Stimulated activated CD8-positive, alpha-beta memory T cell treated with anti-CD3 and anti-CD28 coated beads, Interleukin-2, amount 100 ng/mL, for 1 hour (primary cell): ENCODE data around the gene PTPN22.

Experiments
- DNase-seq, 2 donors: peaks; one replicate each; pipeline ENCODE4 v3.0.0-alpha.2; 2020; ENCODE audit warnings: low read depth in 2 of 2

Gene PTPN22

DNA sequence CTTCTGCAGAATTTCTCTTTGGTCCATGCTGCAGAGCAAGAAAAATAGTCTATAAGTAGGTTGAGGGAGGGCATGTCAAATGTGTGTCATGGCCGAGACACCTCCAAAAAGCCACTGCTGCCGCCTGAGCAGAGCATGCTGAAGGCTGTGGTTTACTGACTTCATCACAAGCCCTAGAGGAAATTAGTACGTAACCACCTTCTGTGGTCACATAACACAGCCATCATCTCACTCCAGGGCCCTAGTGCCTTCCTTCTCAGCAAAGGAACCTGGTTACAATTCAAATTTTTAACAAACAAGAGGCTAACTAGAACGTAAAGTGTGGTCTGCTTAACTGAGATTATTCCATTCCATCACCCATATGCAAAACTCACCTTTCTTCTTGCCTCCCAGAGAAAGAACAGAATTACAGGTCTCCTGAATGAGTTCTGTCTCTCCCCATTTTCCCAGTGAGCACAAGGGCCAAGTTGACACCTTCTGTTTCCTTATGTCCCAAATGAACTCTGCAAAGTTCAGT lies at the start of gene PTPN22:
Gene PTPN22 (minus strand): TSS at position 116 of the 517 bp plus-strand sequence.
- DNase-seq = peak; percentile 54 to 69

DNA sequence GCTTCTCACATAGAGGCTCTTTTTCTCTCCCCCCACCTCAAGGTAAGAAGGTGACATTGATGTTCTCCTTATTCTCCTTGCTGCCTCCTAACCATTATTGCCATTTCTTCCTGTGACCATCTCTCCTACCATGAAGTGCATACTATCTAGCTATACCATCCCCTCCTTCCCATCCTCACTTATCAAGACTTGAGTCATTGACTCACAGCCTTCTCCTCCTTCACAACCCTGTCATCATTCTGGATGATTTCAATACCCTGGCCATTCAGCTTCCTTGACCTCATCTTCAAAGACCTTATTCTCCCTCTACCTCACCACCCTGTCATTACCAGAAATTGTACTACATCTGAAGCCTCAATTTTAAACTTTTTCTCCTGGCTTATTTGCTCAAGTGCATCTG lies 46.7 kb upstream of the PTPN22 start:
- DNase-seq = no peak

DNA sequence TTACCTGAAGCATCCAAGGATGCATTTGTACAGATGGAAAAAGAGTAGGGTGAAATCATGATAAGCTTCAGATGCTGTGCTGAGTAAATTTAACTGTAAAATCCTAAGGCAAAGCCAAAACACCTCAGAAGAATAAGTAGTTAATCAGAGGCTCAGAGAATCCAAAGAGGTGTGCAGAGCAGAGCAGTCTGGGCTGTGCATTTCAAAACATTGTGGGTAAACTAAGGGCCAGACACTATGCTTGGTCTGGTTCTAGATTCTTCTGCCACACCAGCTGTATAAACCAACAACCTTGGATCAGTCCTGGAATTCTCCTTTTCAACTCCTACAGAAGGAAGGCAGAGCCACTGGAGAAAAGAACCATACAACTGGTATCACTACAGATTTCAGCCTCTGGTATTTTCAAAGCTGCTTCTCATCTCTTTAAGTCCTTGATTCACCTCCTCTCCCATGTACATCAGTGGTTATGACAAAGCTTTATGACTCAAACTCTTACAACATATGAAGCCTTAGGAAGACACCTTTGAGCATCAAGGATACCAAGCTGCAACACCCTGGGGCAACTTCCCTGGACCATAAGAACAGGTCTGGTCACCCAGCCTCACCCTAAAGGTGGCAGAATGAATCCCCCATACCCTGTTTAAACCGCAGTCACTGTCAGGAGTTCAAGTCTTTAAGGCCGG lies 46.0 kb upstream of the PTPN22 start:
- no peak for DNase-seq

DNA sequence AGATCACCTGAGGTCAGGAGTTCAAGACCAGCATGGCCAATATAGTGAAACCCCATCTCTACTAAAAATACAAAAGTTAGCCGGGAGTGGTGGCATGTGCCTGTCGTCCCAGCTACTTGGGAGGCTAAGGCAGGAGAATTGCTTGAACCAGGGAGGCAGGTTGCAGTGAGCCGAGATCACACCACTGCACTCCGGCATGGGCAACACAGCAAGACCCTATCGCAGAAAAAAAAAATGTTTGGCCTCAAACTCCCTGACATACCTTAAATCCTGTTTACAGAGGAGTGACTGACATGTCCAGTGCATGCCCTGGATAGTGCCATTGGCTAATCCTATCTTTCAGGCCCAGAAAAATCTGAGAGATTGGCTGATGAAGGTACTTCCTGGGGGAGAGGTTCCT lies 45.5 kb upstream of the PTPN22 start:
- DNase-seq = no peak

DNA sequence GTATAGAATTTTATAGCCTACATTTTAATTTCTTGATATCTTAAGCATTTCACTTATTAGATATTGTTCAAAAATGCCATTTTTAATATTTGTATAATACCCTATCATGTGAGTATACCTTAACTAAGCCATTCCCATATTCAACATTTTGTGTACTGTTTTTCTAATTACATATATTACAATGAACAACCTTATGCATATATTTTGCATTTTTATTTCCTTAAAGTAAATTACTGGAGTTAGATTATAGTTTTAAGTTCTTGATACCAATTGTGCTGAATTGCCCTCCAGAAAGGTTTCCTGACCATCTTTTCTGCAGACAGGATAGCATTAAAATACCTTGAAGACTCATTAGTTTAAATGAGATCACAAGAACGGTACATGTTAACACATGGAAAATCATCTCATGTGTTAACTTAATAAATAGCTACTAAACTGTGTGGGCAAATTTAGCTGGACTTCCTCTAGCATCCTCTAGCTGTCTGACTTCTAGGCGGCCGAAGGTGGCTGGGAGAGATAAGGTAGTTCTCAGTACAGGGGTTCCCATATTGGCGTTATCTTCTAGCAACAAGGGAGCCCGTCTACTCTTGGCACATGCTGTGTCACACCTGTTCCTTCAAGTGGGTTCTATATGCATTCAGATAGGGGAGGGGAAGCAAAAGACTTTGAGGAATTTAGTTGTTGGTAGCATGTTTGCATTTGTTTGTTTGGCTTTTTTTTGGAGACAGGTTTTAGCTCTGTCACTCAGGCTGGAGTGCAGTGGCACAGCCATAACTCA lies 42.6 kb upstream of the PTPN22 start:
- DNase-seq = no peak

DNA sequence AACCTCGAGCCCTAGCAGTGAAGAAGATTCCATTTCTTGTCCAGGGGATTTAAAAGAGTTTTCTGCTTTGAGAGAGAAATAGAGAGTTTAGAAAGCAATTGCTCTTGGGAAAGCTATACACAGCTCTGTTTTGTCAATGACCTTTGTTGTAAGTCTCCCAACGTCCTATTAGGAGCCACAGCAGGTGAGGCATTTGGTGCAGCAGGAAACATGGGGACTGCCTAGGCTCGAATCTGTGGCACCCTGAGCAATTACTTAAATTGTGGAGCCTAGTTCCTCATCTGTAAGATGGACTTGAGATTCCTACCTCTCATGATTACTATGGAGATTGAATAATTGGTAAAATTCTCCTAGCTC lies 41.8 kb upstream of the PTPN22 start:
- no peak for DNase-seq

DNA sequence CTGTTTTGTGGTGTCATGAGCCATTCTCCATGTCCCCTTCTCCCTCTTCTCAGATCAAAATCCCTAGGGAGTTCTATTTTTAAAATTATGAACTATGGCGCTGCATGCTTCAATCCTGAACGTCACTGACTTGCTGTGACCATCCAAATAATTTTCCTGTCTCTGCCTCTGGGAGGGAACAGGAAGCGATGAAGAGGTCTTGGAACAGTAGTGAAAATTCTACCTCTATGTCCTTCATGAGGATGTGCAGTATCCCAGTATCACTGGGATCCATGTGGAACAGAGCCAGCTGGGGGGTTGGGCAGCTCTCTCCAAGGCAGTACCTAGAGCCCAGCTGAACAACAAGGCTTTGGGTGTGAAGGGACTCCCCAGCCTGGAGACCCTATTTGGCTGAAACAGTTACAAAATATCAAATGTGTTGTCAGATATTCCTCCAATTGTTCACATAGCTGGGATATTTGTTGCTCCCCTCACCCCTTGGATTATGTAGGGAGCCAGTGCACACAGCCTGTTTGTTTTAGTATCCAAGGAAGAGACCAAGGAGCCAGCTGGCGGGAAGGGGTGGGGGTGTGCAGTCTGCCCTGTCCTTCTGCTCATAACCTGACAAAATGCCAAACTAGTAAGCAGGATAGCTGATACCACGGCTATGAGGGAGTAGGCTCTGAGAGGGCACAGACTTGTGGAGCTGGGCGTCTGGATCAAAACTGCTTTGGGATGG lies 41.2 kb upstream of the PTPN22 start:
- DNase-seq = no peak

DNA sequence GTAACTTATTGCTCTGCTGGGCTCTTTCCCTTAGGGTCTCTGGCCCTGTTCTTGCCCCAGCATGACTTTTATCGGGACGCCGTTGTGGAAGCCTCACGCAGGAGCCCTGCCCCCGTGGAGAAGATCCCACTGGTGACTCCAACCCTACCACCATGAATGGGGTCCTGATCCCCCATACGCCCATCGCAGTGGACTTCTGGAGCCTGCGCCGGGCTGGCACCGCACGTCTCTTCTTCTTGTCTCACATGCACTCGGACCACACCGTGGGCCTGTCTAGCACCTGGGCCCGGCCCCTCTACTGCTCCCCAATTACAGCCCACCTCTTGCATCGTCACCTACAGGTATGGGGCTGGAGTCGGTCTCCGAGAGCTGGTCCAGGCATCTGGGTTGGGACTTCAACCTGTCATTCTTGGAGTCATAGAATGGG lies 33.9 kb upstream of the PTPN22 start:
- peak in 1 of 2 donors; percentile 3 for DNase-seq

DNA sequence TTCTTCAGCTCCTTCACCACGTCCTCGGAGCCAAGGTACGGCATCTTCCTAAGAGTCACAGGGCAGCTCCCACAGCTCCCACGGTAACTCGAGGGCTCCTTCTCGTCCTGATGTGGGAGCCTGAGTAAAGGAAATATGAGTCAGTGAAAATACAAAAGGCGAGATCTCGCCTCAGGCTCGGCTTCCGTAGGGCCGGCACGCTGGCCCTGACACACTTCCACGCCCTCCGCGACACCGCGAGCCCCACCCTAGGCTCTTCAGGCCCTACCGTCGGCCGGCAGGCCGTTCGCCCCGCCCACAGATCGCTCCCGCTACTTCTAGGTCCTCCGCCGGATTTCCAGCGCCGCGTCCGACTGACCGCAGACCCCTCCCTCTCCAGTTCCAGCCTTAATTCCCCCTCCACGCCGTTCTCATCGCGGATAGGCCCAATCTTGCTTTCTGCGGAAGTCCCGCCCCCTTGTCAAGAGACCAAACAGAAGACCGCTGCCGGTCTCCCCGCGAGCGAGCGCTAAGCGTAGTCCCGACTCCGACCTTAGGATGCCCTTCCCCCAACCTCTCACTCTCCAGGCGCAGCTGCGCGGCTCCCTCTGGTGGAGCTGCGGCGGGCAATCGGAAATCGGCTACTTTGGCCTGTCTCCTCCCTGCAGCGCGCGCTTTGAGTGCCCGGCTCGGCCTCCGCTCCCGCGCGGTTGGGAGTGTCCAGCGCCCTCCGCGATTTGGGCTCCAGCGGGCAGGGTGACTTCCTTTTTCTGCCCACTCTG lies 33.3 kb upstream of the PTPN22 start, which contains the start of the genes AP4B1 and DCLRE1B:
Gene AP4B1 (minus strand): TSS at position 126 of the 761 bp plus-strand sequence. CDS start 82 bp downstream, at position 44.
Gene DCLRE1B (plus strand): TSS at position 653 of the 761 bp plus-strand sequence. CDS start 261 bp downstream, outside the sequence.
- peak; percentile 88 to 95 for DNase-seq

DNA sequence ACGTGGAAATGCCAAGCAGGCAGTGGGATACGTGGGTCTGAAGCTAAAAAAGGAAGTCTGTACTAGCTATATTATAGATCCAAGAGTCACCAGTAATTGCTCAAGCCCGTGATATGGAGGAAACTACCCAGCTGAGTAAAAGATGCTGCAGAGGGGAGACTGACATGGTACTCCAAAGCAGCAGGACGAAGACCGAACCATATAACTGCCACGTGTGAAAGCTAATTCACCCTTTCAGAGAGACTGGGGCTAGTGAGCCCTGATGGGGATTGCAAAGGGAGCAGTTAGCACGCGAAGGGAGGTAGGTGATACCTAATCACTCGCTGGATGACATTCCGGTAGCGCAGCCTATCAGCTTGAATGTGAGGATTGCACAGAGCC lies 32.8 kb upstream of the PTPN22 start:
- DNase-seq = no peak

DNA sequence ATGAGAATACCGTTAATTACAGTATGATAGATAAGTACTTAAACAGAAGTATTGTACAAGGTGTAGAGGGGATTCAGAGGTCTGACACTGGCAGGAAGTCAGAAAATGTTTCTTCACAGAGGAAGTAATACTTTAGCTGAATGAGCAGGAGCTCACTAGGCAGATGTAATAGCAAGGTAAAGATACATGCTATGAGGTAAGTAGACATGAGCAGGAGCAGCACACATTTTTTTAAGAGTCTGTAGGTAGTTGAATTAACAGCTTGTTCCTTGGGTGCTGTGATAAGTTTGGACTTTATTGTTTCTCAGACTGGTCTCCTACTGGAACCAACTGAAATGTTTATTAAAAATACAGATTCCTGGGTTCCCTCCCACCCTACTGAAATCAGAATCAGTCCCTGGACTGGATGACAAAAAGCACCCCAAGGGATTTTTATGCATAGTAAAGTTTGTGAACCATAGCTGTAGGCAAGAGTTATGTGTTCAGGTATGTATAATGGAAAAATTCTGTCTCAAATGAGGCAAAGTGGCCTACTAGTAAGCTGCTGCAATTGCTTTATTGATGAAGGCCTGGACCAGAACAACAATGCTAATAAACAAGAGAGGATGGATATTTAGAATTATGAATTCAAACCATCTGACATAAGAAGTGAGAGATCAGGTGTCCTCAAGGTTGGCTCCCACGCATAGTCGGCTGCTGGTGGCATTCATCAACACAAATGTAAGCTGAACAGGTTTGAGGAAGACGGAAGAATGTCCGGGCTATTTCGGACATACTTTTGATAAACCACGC lies 32.2 kb upstream of the PTPN22 start:
- no peak for DNase-seq

DNA sequence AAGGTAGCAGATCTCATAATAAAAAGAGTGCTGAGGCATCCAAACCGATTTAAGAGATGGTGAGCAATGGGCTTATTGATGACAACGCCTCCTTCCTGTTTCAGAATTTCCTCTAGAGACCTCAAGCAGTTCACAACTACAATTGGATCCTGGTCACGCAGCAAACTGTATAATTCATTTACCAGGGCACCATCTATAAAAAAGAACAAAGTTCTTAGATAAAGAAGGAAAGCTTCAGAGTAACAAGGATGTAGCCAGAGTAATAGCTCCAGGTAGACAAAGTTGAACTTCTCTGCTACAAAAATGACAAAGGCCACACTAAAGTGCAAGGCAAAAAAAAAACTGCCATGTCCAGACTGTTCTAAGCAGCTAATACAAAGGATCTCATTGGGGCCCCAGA lies 29.7 kb upstream of the PTPN22 start:
- DNase-seq = no peak

DNA sequence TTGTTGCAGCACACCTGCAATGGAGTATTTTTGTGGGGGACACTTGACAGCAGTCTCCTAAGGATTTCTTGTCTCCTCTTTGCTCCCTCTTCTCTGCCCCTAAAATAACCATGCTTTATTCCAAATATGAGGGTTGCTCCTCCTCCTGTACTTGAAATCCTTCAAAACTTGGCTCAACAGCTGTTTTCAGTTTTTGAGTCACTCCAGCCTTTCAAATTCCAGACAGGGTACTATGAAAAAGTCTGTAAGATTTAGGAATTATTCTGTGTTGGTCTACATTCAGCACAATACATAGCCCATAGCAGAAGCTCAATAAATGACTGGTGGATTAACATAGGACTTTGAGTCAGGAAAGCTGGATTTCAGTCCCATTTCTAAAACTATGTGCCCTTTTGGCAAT lies 27.6 kb upstream of the PTPN22 start:
- no peak for DNase-seq

DNA sequence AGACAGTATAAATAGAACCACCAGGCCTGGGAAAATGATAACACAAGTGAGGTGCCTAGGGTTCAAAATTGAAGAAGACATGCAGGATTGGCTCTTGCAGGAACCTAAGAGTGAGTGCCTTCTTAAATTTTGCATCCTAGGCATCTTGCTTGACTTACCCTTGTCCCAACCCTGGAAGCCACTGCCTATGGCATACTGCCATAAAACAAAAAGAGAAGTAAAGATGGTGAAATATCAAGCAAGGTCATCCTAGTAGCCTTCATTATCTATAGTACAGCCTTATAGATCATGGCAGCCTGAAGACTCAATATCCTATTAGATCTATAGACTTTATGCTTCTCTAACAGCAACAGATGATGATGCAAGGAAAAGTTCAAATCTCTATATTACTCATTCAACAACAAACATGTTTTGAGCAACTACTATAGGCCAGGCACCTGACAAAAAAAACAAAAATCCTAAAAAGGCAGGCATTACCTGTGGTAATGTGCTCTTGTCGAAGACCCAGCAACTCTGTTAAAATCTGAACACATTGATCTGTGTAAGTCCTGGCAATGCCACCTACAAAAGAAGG lies 26.8 kb upstream of the PTPN22 start:
- no peak for DNase-seq

DNA sequence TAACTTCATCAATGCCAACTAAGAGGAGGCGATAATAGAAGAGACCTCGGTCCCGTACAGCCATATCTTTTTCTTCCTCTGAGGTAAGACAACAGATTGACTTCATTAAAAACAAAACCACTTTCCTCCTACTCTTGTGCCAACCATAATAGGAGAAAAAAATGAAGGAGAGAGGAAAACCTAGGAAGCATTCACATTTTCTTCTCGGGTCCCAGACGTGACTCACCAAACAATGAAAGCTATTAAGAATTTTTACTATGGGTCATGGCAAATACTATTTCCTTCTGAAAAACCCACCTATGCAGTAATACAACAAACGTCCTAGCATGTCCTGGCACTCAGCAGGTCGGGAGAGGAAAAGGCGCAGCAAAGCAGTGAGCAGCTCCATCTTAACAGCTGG lies 24.4 kb upstream of the PTPN22 start:
- no peak for DNase-seq

DNA sequence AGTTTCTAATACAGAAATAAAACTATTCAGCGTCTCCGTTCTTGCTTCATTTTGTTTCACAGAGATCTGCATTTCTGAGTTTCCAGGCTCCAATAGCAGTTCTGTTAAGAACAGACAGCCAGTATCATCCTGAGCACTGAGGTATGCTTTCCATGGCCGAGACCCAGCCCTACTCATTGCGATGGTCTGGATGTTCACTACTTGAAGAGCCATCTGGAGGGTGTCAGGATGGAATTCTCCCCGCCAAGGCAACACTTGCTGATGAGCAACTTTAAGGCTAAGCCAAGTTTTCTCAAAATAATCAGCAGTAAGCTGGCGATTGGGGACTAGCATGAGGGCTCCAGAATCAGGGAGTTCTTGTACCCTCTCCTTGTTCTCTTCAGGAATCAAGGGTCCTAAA lies 23.6 kb upstream of the PTPN22 start:
- no peak for DNase-seq

DNA sequence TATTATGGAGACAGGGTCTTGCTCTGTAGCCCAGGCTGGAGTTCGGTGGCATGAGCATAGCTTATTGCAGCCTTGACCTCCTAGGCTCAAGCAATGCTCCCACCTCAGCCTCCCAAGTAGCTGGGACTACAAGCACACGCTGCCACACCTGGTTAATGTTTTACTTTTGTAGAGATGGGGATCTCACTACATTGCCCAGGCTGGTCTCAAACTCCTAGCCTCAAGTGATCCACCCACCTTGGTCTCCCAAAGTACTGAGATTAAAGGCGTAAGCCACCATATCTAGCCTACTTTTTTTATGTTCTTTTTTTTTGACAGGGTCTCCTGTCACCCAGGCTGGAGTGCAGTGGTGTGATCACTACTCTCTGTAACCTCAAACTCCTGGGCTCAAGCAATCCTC lies 21.8 kb upstream of the PTPN22 start:
- DNase-seq = no peak

DNA sequence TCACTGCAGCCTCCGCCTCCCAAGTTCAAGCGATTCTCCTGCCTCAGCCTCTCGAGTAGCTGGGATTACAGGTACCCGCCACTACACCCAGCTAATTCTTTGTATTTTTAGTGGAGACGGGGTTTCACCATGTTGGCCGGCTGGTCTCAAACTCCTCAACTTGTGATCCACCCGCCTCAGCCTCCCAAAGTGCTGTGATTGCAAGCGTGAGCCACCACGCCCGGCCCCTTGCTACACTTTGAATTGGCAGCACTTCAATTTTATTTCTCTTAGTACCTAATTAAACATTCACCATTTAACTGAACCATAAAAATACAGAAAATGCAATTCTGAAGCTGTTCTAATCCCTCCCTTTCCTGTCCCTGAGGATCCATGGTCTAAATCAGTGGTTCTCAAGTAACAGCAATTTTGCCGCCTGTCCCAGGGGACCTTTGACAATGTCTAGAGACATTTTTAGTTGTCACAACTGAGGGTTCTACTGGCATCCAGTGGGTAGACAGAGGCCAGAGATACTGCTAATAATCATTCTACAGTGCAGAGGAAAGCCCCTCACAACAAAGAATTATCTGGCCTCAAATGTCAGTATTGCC lies 20.2 kb upstream of the PTPN22 start:
- DNase-seq = no peak

DNA sequence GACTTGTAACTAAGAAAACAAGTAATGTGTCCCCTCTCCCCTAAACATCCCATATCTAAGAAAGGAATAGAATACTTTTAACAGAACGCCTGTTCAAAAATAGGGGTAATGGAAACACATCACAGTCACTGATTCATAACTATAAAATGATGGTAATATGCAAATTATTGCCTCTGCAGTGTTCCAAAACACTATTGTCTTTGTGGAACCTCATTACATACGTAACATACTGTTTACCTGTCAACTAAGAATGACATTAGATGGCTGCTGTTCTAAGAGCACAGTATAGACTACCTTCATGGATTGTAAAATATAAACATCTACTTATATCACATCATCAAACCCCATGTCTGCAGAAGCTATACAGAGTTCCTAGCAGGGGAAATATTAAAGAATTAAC lies 19.3 kb upstream of the PTPN22 start:
- DNase-seq = no peak
